GM08714 (cell line): ENCODE measurements around the gene CRIP2.

Source experiments
- H3K4me3 ChIP-seq: fragments of 200-500 bp; sonication (Bioruptor generic); 2 replicates; pipeline ENCODE4 v1.5.1; 2014; ENCODE audit warnings: mild to moderate bottlenecking, low read length, inconsistent platforms
- ZNF274 ChIP-seq: IDR thresholded peaks from 2 replicates; pipeline ENCODE4 v1.6.1; 2012; ENCODE audit warnings: mild to moderate bottlenecking, low read depth, low read length

The CRIP2 gene

GRCh38 chr14:105489542-105490266 lies 15.1 kb downstream of the CRIP2 start:
- no peak for TF ChIP-seq ZNF274
- peak overlapping the region; percentile 76; the same call in 1 of the 2 replicates for H3K4me3 ChIP-seq

- peak overlapping the region; percentile 76; the same call in 1 of the 2 replicates for H3K4me3 ChIP-seq
- TF ChIP-seq ZNF274, result no peak
Observed at GRCh38 chr14:105490267-105490571, 15.6 kb downstream of the CRIP2 start.

GRCh38 chr14:105490572-105491365 lies 16.1 kb downstream of the CRIP2 start, which contains the start of gene TEDC1:
Gene TEDC1, plus strand, starts transcription at chr14:105491246. Its CDS starts 130 bp downstream, at chr14:105491376.
- H3K4me3 ChIP-seq, result peak within 1 kb of the TSS; percentile 92
- no peak for TF ChIP-seq ZNF274

GRCh38 chr14:105491366-105491973 lies 16.8 kb downstream of the CRIP2 start:
- peak overlapping the region; percentile 92 for H3K4me3 ChIP-seq
- no peak for TF ChIP-seq ZNF274

- peak overlapping the region; percentile 43; the same call in 1 of the 2 replicates for H3K4me3 ChIP-seq
- TF ChIP-seq ZNF274, result no peak
Observed at GRCh38 chr14:105492031-105492970, 17.7 kb downstream of the CRIP2 start.

GRCh38 chr14:105492971-105493871 lies 18.6 kb downstream of the CRIP2 start:
- H3K4me3 ChIP-seq, result no peak overlapping the region
- no peak for TF ChIP-seq ZNF274

GRCh38 chr14:105493921-105494605 lies 19.4 kb downstream of the CRIP2 start:
- H3K4me3 ChIP-seq, result no peak overlapping the region
- no peak for TF ChIP-seq ZNF274

GRCh38 chr14:105494606-105494929 lies 19.9 kb downstream of the CRIP2 start:
- no peak for TF ChIP-seq ZNF274
- H3K4me3 ChIP-seq, result no peak overlapping the region

- no peak for TF ChIP-seq ZNF274
- H3K4me3 ChIP-seq, result no peak overlapping the region
Observed at GRCh38 chr14:105495101-105495989, 20.7 kb downstream of the CRIP2 start.

GRCh38 chr14:105495990-105496830 lies 21.6 kb downstream of the CRIP2 start:
- no peak overlapping the region for H3K4me3 ChIP-seq
- no peak for TF ChIP-seq ZNF274
